ENCODE results near the gene ITGBL1.

ITGBL1 gene

GRCh38 chr13:101647760-101648159 lies 195.3 kb downstream of the ITGBL1 start:
- Histone ChIP-seq H3K4me1 (ENCODE audit: control insufficient read depth, insufficient read depth, low read length) (no peaks in the 10 kb centered on the region), H3K36me3 (ENCODE audit: control insufficient read depth, insufficient read depth, low read length) (no peaks in the 10 kb centered on the region), H3K4me3 (ENCODE audit: insufficient read depth, low read depth, low read length) (no peak overlapping the region), H3K27ac (ENCODE audit: insufficient read depth, low read depth, low read length, poor library complexity, severe bottlenecking) (no peak overlapping the region), H3K9me3 (ENCODE audit: control insufficient read depth, low read length) (no peaks in the 10 kb centered on the region), H3K27me3 (ENCODE audit: control insufficient read depth, insufficient read depth, low read length, poor library complexity, severe bottlenecking) (no peaks in the 10 kb centered on the region)
- WGBS, 2 experiments: 92% methylated on average over 4 to 5 of the region's 5 CpGs

GRCh38 chr13:101648766-101649487 lies 196.5 kb downstream of the ITGBL1 start:
- Histone ChIP-seq H3K27me3 (ENCODE audit: control insufficient read depth, insufficient read depth, low read length, poor library complexity, severe bottlenecking) (no peaks in the 10 kb centered on the region), H3K9me3 (ENCODE audit: control insufficient read depth, low read length) (no peaks in the 10 kb centered on the region), H3K4me3 (ENCODE audit: insufficient read depth, low read depth, low read length) (no peak overlapping the region), H3K27ac (ENCODE audit: insufficient read depth, low read depth, low read length, poor library complexity, severe bottlenecking) (no peak overlapping the region), H3K36me3 (ENCODE audit: control insufficient read depth, insufficient read depth, low read length) (no peaks in the 10 kb centered on the region), H3K4me1 (ENCODE audit: control insufficient read depth, insufficient read depth, low read length) (no peaks in the 10 kb centered on the region)

GRCh38 chr13:101649488-101650126 lies 197.1 kb downstream of the ITGBL1 start:
- H3K27me3 ChIP-seq (ENCODE audit: control insufficient read depth, insufficient read depth, low read length, poor library complexity, severe bottlenecking): no peaks in the 10 kb centered on the region
- no peak overlapping the region for H3K27ac ChIP-seq (ENCODE audit: insufficient read depth, low read depth, low read length, poor library complexity, severe bottlenecking)
- H3K4me3 ChIP-seq (ENCODE audit: insufficient read depth, low read depth, low read length): no peak overlapping the region
- 88 to 92% methylated on average over 4 of the region's 4 CpGs for WGBS, 2 experiments
- no peaks in the 10 kb centered on the region for H3K36me3 ChIP-seq (ENCODE audit: control insufficient read depth, insufficient read depth, low read length)
- no peaks in the 10 kb centered on the region for H3K9me3 ChIP-seq (ENCODE audit: control insufficient read depth, low read length)
- no peaks in the 10 kb centered on the region for H3K4me1 ChIP-seq (ENCODE audit: control insufficient read depth, insufficient read depth, low read length)

- H3K27ac ChIP-seq (ENCODE audit: insufficient read depth, low read depth, low read length, poor library complexity, severe bottlenecking): no peak overlapping the region
- 92 to 99% methylated on average over 3 to 4 of the region's 4 CpGs for WGBS, 2 experiments
- H3K4me3 ChIP-seq (ENCODE audit: insufficient read depth, low read depth, low read length): no peak overlapping the region
- H3K4me1 ChIP-seq (ENCODE audit: control insufficient read depth, insufficient read depth, low read length): no peaks in the 10 kb centered on the region
- H3K9me3 ChIP-seq (ENCODE audit: control insufficient read depth, low read length): no peaks in the 10 kb centered on the region
- H3K36me3 ChIP-seq (ENCODE audit: control insufficient read depth, insufficient read depth, low read length): no peaks in the 10 kb centered on the region
- no peaks in the 10 kb centered on the region for H3K27me3 ChIP-seq (ENCODE audit: control insufficient read depth, insufficient read depth, low read length, poor library complexity, severe bottlenecking)
Observed at GRCh38 chr13:101654883-101655282, 202.4 kb downstream of the ITGBL1 start.

GRCh38 chr13:101655435-101655834 lies 203.0 kb downstream of the ITGBL1 start:
- no peak overlapping the region for H3K4me3 ChIP-seq (ENCODE audit: insufficient read depth, low read depth, low read length)
- no peaks in the 10 kb centered on the region for H3K36me3 ChIP-seq (ENCODE audit: control insufficient read depth, insufficient read depth, low read length)
- 87 to 93% methylated on average over 3 of the region's 3 CpGs for WGBS, 2 experiments
- H3K9me3 ChIP-seq (ENCODE audit: control insufficient read depth, low read length): no peaks in the 10 kb centered on the region
- no peak overlapping the region for H3K27ac ChIP-seq (ENCODE audit: insufficient read depth, low read depth, low read length, poor library complexity, severe bottlenecking)
- no peaks in the 10 kb centered on the region for H3K4me1 ChIP-seq (ENCODE audit: control insufficient read depth, insufficient read depth, low read length)
- no peaks in the 10 kb centered on the region for H3K27me3 ChIP-seq (ENCODE audit: control insufficient read depth, insufficient read depth, low read length, poor library complexity, severe bottlenecking)

GRCh38 chr13:101660711-101661110 lies 208.2 kb downstream of the ITGBL1 start:
- Histone ChIP-seq H3K27me3 (ENCODE audit: control insufficient read depth, insufficient read depth, low read length, poor library complexity, severe bottlenecking) (no peaks in the 10 kb centered on the region), H3K9me3 (ENCODE audit: control insufficient read depth, low read length) (no peaks in the 10 kb centered on the region), H3K27ac (ENCODE audit: insufficient read depth, low read depth, low read length, poor library complexity, severe bottlenecking) (no peak overlapping the region), H3K4me3 (ENCODE audit: insufficient read depth, low read depth, low read length) (no peak overlapping the region), H3K36me3 (ENCODE audit: control insufficient read depth, insufficient read depth, low read length) (no peaks in the 10 kb centered on the region), H3K4me1 (ENCODE audit: control insufficient read depth, insufficient read depth, low read length) (no peaks in the 10 kb centered on the region)
- WGBS, 2 experiments: 100% methylated on average over 1 of the region's 2 CpGs

- 92 to 94% methylated on average over 4 of the region's 4 CpGs for WGBS, 2 experiments
- Histone ChIP-seq H3K36me3 (ENCODE audit: control insufficient read depth, insufficient read depth, low read length) (no peaks in the 10 kb centered on the region), H3K4me3 (ENCODE audit: insufficient read depth, low read depth, low read length) (no peak overlapping the region), H3K4me1 (ENCODE audit: control insufficient read depth, insufficient read depth, low read length) (no peaks in the 10 kb centered on the region), H3K9me3 (ENCODE audit: control insufficient read depth, low read length) (no peaks in the 10 kb centered on the region), H3K27me3 (ENCODE audit: control insufficient read depth, insufficient read depth, low read length, poor library complexity, severe bottlenecking) (no peaks in the 10 kb centered on the region), H3K27ac (ENCODE audit: insufficient read depth, low read depth, low read length, poor library complexity, severe bottlenecking) (no peak overlapping the region)
Observed at GRCh38 chr13:101661839-101662238, 209.4 kb downstream of the ITGBL1 start.

GRCh38 chr13:101673360-101674105 lies 221.1 kb downstream of the ITGBL1 start:
- WGBS, 2 experiments: 75 to 87% methylated on average over 3 to 4 of the region's 4 CpGs
- Histone ChIP-seq H3K9me3 (ENCODE audit: control insufficient read depth, low read length) (no peaks in the 10 kb centered on the region), H3K36me3 (ENCODE audit: control insufficient read depth, insufficient read depth, low read length) (no peaks in the 10 kb centered on the region), H3K27ac (ENCODE audit: insufficient read depth, low read depth, low read length, poor library complexity, severe bottlenecking) (no peak overlapping the region), H3K27me3 (ENCODE audit: control insufficient read depth, insufficient read depth, low read length, poor library complexity, severe bottlenecking) (no peaks in the 10 kb centered on the region), H3K4me1 (ENCODE audit: control insufficient read depth, insufficient read depth, low read length) (no peaks in the 10 kb centered on the region), H3K4me3 (ENCODE audit: insufficient read depth, low read depth, low read length) (no peak overlapping the region)

GRCh38 chr13:101681834-101682233 lies 229.4 kb downstream of the ITGBL1 start:
- H3K4me1 ChIP-seq (ENCODE audit: control insufficient read depth, insufficient read depth, low read length): no peaks in the 10 kb centered on the region
- H3K27me3 ChIP-seq (ENCODE audit: control insufficient read depth, insufficient read depth, low read length, poor library complexity, severe bottlenecking): no peaks in the 10 kb centered on the region
- no peak overlapping the region for H3K4me3 ChIP-seq (ENCODE audit: insufficient read depth, low read depth, low read length)
- no peaks in the 10 kb centered on the region for H3K9me3 ChIP-seq (ENCODE audit: control insufficient read depth, low read length)
- no peak overlapping the region for H3K27ac ChIP-seq (ENCODE audit: insufficient read depth, low read depth, low read length, poor library complexity, severe bottlenecking)
- no peaks in the 10 kb centered on the region for H3K36me3 ChIP-seq (ENCODE audit: control insufficient read depth, insufficient read depth, low read length)

GRCh38 chr13:101686003-101686402 lies 233.5 kb downstream of the ITGBL1 start:
- Histone ChIP-seq H3K4me3 (ENCODE audit: insufficient read depth, low read depth, low read length) (no peak overlapping the region), H3K9me3 (ENCODE audit: control insufficient read depth, low read length) (no peaks in the 10 kb centered on the region), H3K27me3 (ENCODE audit: control insufficient read depth, insufficient read depth, low read length, poor library complexity, severe bottlenecking) (no peaks in the 10 kb centered on the region), H3K36me3 (ENCODE audit: control insufficient read depth, insufficient read depth, low read length) (no peaks in the 10 kb centered on the region), H3K27ac (ENCODE audit: insufficient read depth, low read depth, low read length, poor library complexity, severe bottlenecking) (no peak overlapping the region), H3K4me1 (ENCODE audit: control insufficient read depth, insufficient read depth, low read length) (no peaks in the 10 kb centered on the region)
- 93 to 95% methylated on average over 2 of the region's 2 CpGs for WGBS, 2 experiments
